K562 (cell line): ENCODE data around the gene PTPMT1. TPM values are rescaled to one million over a fixed set of nuclear protein-coding genes. Genes with fewer than 3 reads are reported as not detected.

Source experiments
- CEBPG ChIP-seq, 3 experiments: fragments of 200-800 bp in 1 of 3; sonication (Bioruptor generic) in 1 of 3; sonication (generic) in 1 of 3; formaldehyde crosslinking in 1 of 3; IDR thresholded peaks in 2 of 3; conservative IDR thresholded peaks in 1 of 3; 2 replicates each; pipeline versions ENCODE4 v1.6.1 to v1.8.0; 2016 to 2022; ENCODE audit warnings: missing compliant biosample characterization in 2 of 3, missing genetic modification characterization in 2 of 3, mild to moderate bottlenecking in 1 of 3, missing genetic modification reagents in 1 of 3
- HNRNPLL ChIP-seq: fragments of 200-400 bp; formaldehyde crosslinking; IDR thresholded peaks from 2 replicates; pipeline ENCODE4 v1.6.1; 2017; ENCODE audit warnings: low read length, low read depth, mild to moderate bottlenecking; ENCODE audit not compliant: poor library complexity, severe bottlenecking
- MCM7 ChIP-seq, 2 experiments: fragments of 450-650 bp; IDR thresholded peaks; 2 replicates each; pipeline ENCODE4 v1.6.1; 2016 to 2018
- NCOA6 ChIP-seq: fragments of 450-650 bp; IDR thresholded peaks from 2 replicates; pipeline ENCODE4 v1.6.1; 2017; ENCODE audit warnings: mild to moderate bottlenecking
- NR1H2 ChIP-seq: sonication (generic); formaldehyde crosslinking; IDR thresholded peaks from 2 replicates; pipeline ENCODE4 v1.4.0; 2020; ENCODE audit warnings: mild to moderate bottlenecking, missing genetic modification reagents
- NRF1 ChIP-seq, 2 experiments: fragments of 450-650 bp; IDR thresholded peaks in 1 of 2; conservative IDR thresholded peaks in 1 of 2; 2 replicates each; pipeline ENCODE4 v1.6.1; 2014; ENCODE audit warnings: mild to moderate bottlenecking in 2 of 2
- PYGO2 ChIP-seq: fragments of 450-650 bp; IDR thresholded peaks from 2 replicates; pipeline ENCODE4 v1.6.1; 2016; ENCODE audit warnings: mild to moderate bottlenecking, missing genetic modification characterization, moderate library complexity, missing compliant biosample characterization
- RAD21 ChIP-seq, 2 experiments: fragments of 250-450 bp in 1 of 2; fragments of 450-650 bp in 1 of 2; sonication (Bioruptor Pico) in 1 of 2; formaldehyde crosslinking in 1 of 2; IDR thresholded peaks in 1 of 2; conservative IDR thresholded peaks in 1 of 2; 2 replicates each; pipeline versions ENCODE4 v1.4.0 to v1.8.0; 2020 to 2022; ENCODE audit warnings: mild to moderate bottlenecking in 2 of 2, moderate library complexity in 1 of 2
- SREBF1 ChIP-seq: fragments of 150-350 bp; IDR thresholded peaks from 2 replicates; pipeline ENCODE4 v1.6.1; 2014; ENCODE audit warnings: antibody characterized with exemption, low read depth, low read length, borderline replicate concordance
- SRF ChIP-seq, 2 experiments: fragments of 250-450, 450-650 bp in 1 of 2; sonication (Bioruptor Pico) in 1 of 2; sonication (generic) in 1 of 2; formaldehyde crosslinking; IDR thresholded peaks; 2 replicates each; pipeline versions ENCODE4 v1.5.0 to v1.5.1; 2020 to 2022; ENCODE audit warnings: mild to moderate bottlenecking in 1 of 2, missing genetic modification reagents in 1 of 2
- ZFP30 ChIP-seq: fragments of 250-450 bp; sonication (Bioruptor Pico); IDR thresholded peaks from 2 replicates; pipeline ENCODE4 v1.8.0; 2022; ENCODE audit warnings: moderate library complexity, mild to moderate bottlenecking, inconsistent platforms, borderline replicate concordance
- ZKSCAN3 ChIP-seq: fragments of 250-450 bp; sonication (Bioruptor Pico); IDR thresholded peaks from 2 replicates; pipeline ENCODE4 v1.4.0; 2020
- ZNF431 ChIP-seq: sonication (generic); formaldehyde crosslinking; IDR thresholded peaks from 2 replicates; pipeline ENCODE4 v1.8.0; 2022; ENCODE audit warnings: mild to moderate bottlenecking, missing genetic modification reagents
- polyA plus RNA-seq, 8 experiments: library from polyadenylated mRNA; depleted of rRNA in 4 of 8; stranded (reverse) in 5 of 8; unstranded in 3 of 8; fragments of >200 nt; fragmentation: Nextera tagmentation in 2 of 8; fragmentation: Illumina TruSeq in 1 of 8; extraction: Ambion mirVana in 2 of 8; extraction: Trizol in 1 of 8; gene quantifications; 2 replicates each; pipeline versions ENCODE4 v1.2.1 to v1.2.3, GENCODE V29; 2011 to 2014; ENCODE audit warnings: inconsistent platforms in 1 of 8, missing spikeins in 1 of 8
- total RNA-seq, 7 experiments: library from RNA; depleted of rRNA in 6 of 7; stranded (reverse); fragments of >200 nt in 6 of 7; fragmentation: Illumina TruSeq in 2 of 7; extraction: Trizol in 2 of 7; gene quantifications; 2 replicates each; pipeline versions ENCODE4 v1.2.1 to v1.2.3, GENCODE V29; 2011 to 2021; ENCODE audit warnings: low replicate concordance in 1 of 7
- TF ChIP-seq, protein P1 (sequence below): fragments of 250-450 bp; sonication (Bioruptor Pico); IDR thresholded peaks from 2 replicates; pipeline ENCODE4 v1.5.0; 2021
- TF ChIP-seq, protein P2 (sequence below), 2 experiments: fragments of 450-650 bp in 1 of 2; sonication (generic) in 1 of 2; formaldehyde crosslinking in 1 of 2; IDR thresholded peaks; 2 replicates each; pipeline versions ENCODE4 v1.7.1 to v1.9.0; 2016 to 2022; ENCODE audit warnings: inconsistent platforms in 1 of 2, mild to moderate bottlenecking in 1 of 2, missing genetic modification reagents in 1 of 2
- TF ChIP-seq, protein P3 (sequence below): IDR thresholded peaks from 2 replicates; pipeline ENCODE4 v1.6.1; 2011; ENCODE audit not compliant: insufficient read length; ENCODE audit errors: extremely low read depth

The PTPMT1 gene
- total and polyA plus RNA-seq, 9 of the 15 experiments (the other 6 are each of a cell fraction or from before 2014, with no cell fraction given) = 10.4 to 140 (median 67.2) TPM

DNA sequence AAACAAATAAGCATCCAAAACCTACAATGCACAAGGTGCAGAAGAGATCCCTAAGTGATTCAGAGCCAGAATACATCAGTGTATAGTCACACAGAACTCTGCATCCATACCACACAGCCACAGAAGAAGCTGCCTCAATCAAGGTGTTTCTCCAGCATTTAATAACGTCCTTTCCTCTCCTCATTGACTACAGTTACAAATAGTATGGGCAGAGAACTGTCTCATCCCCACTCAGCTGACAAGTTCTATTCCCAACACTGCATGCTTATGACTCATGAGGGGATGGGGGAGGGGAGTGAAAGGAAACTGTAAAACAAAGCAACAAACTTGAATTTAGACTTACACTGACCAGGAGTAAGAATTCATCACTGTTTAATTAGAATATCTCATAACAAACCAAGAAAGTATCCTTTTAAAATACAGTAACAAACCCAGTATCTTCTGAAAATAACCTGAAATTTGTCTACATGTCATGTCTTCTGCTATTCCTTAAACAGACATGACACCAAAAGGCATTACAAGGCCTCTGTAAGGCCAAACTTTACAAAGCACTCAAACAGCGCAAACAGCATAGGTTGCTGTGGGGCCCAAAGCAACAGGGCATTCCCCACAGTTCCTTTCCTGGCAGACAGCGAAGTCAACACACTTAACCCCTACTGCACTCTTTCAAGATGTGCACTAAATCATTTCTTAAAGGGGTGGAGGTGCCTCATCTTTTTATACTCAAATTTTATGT is 41.7 kb upstream of the PTPMT1 start (continued):
- TF ChIP-seq, protein P1, sequence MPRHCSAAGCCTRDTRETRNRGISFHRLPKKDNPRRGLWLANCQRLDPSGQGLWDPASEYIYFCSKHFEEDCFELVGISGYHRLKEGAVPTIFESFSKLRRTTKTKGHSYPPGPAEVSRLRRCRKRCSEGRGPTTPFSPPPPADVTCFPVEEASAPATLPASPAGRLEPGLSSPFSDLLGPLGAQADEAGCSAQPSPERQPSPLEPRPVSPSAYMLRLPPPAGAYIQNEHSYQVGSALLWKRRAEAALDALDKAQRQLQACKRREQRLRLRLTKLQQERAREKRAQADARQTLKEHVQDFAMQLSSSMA (CRISPR knock-in tag) = no peak
- TF ChIP-seq NR1H2 (CRISPR knock-in tag) (no peak), ZNF431 (no peak), NCOA6 (no peak), PYGO2 (no peak), NRF1 (conservative IDR thresholded peaks at IDR 0.05 in 1 of 2, IDR thresholded peaks at IDR 0.05 in 1 of 2) (no peak), ZKSCAN3 (CRISPR knock-in tag) (no peak), RAD21 (CRISPR knock-in tag; conservative IDR thresholded peaks at IDR 0.05 in 1 of 2, IDR thresholded peaks at IDR 0.05 in 1 of 2) (0 out of 4 replicates have a peak, but pooled peaks of 1 of the 2 experiments have one; percentile 8), SREBF1 (no peak), SRF (CRISPR knock-in tag; IDR thresholded peaks at IDR 0.05) (no peak), MCM7 (IDR thresholded peaks at IDR 0.05) (no peak), CEBPG (CRISPR knock-in tag; IDR thresholded peaks at IDR 0.05) (no peak), CEBPG (tag; conservative IDR thresholded peaks at IDR 0.05 in 1 of 2, IDR thresholded peaks at IDR 0.05 in 1 of 2) (no peak), HNRNPLL (no peak), ZFP30 (CRISPR knock-in tag) (no peak)
- TF ChIP-seq, protein P2, sequence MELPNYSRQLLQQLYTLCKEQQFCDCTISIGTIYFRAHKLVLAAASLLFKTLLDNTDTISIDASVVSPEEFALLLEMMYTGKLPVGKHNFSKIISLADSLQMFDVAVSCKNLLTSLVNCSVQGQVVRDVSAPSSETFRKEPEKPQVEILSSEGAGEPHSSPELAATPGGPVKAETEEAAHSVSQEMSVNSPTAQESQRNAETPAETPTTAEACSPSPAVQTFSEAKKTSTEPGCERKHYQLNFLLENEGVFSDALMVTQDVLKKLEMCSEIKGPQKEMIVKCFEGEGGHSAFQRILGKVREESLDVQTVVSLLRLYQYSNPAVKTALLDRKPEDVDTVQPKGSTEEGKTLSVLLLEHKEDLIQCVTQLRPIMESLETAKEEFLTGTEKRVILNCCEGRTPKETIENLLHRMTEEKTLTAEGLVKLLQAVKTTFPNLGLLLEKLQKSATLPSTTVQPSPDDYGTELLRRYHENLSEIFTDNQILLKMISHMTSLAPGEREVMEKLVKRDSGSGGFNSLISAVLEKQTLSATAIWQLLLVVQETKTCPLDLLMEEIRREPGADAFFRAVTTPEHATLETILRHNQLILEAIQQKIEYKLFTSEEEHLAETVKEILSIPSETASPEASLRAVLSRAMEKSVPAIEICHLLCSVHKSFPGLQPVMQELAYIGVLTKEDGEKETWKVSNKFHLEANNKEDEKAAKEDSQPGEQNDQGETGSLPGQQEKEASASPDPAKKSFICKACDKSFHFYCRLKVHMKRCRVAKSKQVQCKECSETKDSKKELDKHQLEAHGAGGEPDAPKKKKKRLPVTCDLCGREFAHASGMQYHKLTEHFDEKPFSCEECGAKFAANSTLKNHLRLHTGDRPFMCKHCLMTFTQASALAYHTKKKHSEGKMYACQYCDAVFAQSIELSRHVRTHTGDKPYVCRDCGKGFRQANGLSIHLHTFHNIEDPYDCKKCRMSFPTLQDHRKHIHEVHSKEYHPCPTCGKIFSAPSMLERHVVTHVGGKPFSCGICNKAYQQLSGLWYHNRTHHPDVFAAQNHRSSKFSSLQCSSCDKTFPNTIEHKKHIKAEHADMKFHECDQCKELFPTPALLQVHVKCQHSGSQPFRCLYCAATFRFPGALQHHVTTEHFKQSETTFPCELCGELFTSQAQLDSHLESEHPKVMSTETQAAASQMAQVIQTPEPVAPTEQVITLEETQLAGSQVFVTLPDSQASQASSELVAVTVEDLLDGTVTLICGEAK (IDR thresholded peaks at IDR 0.05) = no peak
- TF ChIP-seq, protein P2 (CRISPR knock-in tag; IDR thresholded peaks at IDR 0.05) = no peak
- TF ChIP-seq, protein P3, sequence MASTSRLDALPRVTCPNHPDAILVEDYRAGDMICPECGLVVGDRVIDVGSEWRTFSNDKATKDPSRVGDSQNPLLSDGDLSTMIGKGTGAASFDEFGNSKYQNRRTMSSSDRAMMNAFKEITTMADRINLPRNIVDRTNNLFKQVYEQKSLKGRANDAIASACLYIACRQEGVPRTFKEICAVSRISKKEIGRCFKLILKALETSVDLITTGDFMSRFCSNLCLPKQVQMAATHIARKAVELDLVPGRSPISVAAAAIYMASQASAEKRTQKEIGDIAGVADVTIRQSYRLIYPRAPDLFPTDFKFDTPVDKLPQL = no peak
